ENCODE results near the gene POLD1. TPM values are rescaled to one million over a fixed set of nuclear protein-coding genes. Genes with fewer than 3 reads are reported as not detected.

The POLD1 gene
- total RNA-seq, 4 donors from 2014 or later = 10.8 to 28.2 (median 15.5) TPM

GRCh38 chr19:50459067-50459456 lies 74.9 kb downstream of the POLD1 start:
- Histone ChIP-seq H3K27ac (no peak overlapping the region), H3K4me1 (no peaks in the 10 kb centered on the region), H3K36me3 (no peaks in the 10 kb centered on the region), H3K27me3 (peaks cover 0 to 47% of the 10 kb centered on the region in 2 donors), H3K4me3 (no peak overlapping the region), H3K9me3 (no peaks in the 10 kb centered on the region)
- 51 to 73% methylated on average over 17 to 27 of the region's 32 CpGs for whole genome bisulfite sequencing, 2 donors
- no peak for TF ChIP-seq POLR2A (IDR thresholded peaks at IDR 0.05)
- TF ChIP-seq CTCF (IDR thresholded peaks at IDR 0.05) = no peak
- TF ChIP-seq EP300 (IDR thresholded peaks at IDR 0.05) = no peak
- DNase-seq (ENCODE audit: low spot score in 2 of 2) = no peak

- H3K27me3 ChIP-seq = peaks cover 0 to 52% of the 10 kb centered on the region in 2 donors
- no peak for DNase-seq (ENCODE audit: low spot score in 2 of 2)
- H3K9me3 ChIP-seq = no peaks in the 10 kb centered on the region
- no peaks in the 10 kb centered on the region for H3K36me3 ChIP-seq
- 53 to 58% methylated on average over 1 of the region's 1 CpG for WGBS, 2 donors
- TF ChIP-seq POLR2A (IDR thresholded peaks at IDR 0.05) = no peak
- TF ChIP-seq EP300 (IDR thresholded peaks at IDR 0.05) = no peak
- no peak for TF ChIP-seq CTCF (IDR thresholded peaks at IDR 0.05)
- no peak overlapping the region for H3K4me3 ChIP-seq
- H3K27ac ChIP-seq = no peak overlapping the region
- no peaks in the 10 kb centered on the region for H3K4me1 ChIP-seq
Measured at GRCh38 chr19:50459638-50460037, 75.5 kb downstream of the POLD1 start.

GRCh38 chr19:50460161-50460765 lies 76.1 kb downstream of the POLD1 start:
- H3K4me3 ChIP-seq = no peak overlapping the region
- H3K9me3 ChIP-seq = no peaks in the 10 kb centered on the region
- no peak overlapping the region for H3K27ac ChIP-seq
- no peak for DNase-seq (ENCODE audit: low spot score in 2 of 2)
- no peak for TF ChIP-seq POLR2A (IDR thresholded peaks at IDR 0.05)
- no peak for TF ChIP-seq CTCF (IDR thresholded peaks at IDR 0.05)
- TF ChIP-seq EP300 (IDR thresholded peaks at IDR 0.05) = no peak
- 33% methylated on average over 13 of the region's 13 CpGs for WGBS, 2 donors
- no peaks in the 10 kb centered on the region for H3K36me3 ChIP-seq
- peaks cover 0 to 52% of the 10 kb centered on the region in 2 donors for H3K27me3 ChIP-seq
- H3K4me1 ChIP-seq = no peaks in the 10 kb centered on the region

GRCh38 chr19:50461066-50461875 lies 77.1 kb downstream of the POLD1 start:
- TF ChIP-seq CTCF (IDR thresholded peaks at IDR 0.05) (peak; percentile 70 to 90 (median 75)), EP300 (IDR thresholded peaks at IDR 0.05) (no peak), POLR2A (IDR thresholded peaks at IDR 0.05) (no peak)
- 30 to 39% methylated on average over 26 to 28 of the region's 28 CpGs for WGBS, 2 donors
- Histone ChIP-seq H3K27ac (no peak overlapping the region), H3K36me3 (no peaks in the 10 kb centered on the region), H3K4me1 (no peaks in the 10 kb centered on the region), H3K9me3 (no peaks in the 10 kb centered on the region), H3K27me3 (peaks cover 0 to 52% of the 10 kb centered on the region in 2 donors), H3K4me3 (no peak overlapping the region)
- DNase-seq (ENCODE audit: low spot score in 2 of 2) = peak; percentile 33 to 48

- Histone ChIP-seq H3K27ac (no peak overlapping the region), H3K4me3 (no peak overlapping the region), H3K36me3 (no peaks in the 10 kb centered on the region), H3K9me3 (no peaks in the 10 kb centered on the region), H3K4me1 (no peaks in the 10 kb centered on the region), H3K27me3 (peaks cover 0 to 38% of the 10 kb centered on the region in 2 donors)
- WGBS, 2 donors = 67 to 72% methylated on average over 7 of the region's 7 CpGs
- DNase-seq (ENCODE audit: low spot score in 2 of 2) = no peak
- TF ChIP-seq CTCF (IDR thresholded peaks at IDR 0.05) = no peak
- TF ChIP-seq EP300 (IDR thresholded peaks at IDR 0.05) = no peak
- no peak for TF ChIP-seq POLR2A (IDR thresholded peaks at IDR 0.05)
Measured at GRCh38 chr19:50462970-50463369, 78.8 kb downstream of the POLD1 start.

Data from tibial nerve (tissue), 4 donors.